ENCODE measurements around the gene RARRES1.

DNA sequence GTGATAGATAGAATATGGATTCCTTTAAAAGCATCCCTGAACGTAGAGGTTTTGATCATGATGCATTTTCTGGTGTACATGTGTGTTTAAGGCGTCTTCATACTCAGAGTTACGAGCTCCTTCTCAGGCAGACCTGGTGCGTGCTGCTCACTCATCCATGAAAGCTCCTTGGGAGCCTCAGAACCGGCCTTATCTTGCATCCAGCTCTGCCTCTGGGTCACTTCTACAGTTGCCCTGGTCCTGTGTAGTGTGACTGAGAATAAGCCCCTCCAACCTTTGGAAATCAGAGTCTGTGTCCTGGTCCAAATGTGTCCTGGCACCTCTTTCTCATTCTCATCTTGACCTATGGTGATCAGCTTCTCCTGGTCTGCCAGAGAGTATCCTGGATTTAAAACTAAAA, 17.3 kb upstream of the RARRES1 start:
- TF ChIP-seq, protein P1, sequence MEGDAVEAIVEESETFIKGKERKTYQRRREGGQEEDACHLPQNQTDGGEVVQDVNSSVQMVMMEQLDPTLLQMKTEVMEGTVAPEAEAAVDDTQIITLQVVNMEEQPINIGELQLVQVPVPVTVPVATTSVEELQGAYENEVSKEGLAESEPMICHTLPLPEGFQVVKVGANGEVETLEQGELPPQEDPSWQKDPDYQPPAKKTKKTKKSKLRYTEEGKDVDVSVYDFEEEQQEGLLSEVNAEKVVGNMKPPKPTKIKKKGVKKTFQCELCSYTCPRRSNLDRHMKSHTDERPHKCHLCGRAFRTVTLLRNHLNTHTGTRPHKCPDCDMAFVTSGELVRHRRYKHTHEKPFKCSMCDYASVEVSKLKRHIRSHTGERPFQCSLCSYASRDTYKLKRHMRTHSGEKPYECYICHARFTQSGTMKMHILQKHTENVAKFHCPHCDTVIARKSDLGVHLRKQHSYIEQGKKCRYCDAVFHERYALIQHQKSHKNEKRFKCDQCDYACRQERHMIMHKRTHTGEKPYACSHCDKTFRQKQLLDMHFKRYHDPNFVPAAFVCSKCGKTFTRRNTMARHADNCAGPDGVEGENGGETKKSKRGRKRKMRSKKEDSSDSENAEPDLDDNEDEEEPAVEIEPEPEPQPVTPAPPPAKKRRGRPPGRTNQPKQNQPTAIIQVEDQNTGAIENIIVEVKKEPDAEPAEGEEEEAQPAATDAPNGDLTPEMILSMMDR (IDR thresholded peaks at IDR 0.05) = no peak
- no peak for TF ChIP-seq POLR2A (IDR thresholded peaks at IDR 0.05)
